ENCODE measurements around the gene ALPK3.

ALPK3 gene

DNA sequence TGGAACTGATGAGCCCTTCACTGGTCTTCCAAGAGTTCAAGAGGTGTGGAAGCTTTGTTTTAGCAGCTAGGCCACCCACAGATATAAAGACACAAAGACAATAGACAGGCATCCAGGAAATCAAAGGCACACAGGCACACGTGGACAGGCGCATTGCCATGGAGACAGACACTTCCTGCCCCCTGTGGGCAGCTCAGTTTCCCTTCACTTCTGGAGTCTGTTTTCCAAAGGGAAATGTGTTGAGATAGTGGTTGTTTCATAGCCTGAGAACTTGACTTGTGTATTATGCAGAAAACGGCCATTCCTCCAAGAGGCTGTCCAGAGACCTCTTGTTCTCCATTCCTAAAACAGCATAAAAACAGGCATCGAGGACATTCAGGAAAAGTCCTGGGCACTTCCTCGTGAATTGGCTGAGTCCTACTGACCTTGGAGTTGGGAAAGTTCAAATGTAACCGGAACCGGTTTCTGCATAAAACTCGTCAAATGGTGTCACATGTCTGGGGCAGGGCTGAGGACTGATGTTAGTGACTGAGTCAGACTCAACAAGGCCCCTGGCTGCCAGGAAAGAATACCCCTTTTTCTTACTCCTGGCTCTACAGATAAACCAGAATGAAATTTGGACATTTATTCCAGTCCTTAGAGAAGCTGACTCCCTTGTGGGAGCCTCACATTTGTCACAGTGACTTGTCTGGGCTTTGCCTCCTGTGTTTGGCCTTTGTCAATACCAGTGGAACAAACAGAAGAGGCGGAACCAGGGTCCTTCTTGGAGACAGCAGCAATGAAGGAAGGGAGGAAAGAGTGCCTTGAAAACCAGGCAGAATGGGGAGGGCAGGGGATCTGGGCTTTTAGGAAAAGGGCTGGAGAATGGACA, 1.3 kb downstream of the ALPK3 start:
- Histone ChIP-seq H3K79me2 (no peaks in the 10 kb centered on the region), H3K27ac (peak overlapping the region; percentile 86), H2AFZ (peak overlapping the region; percentile 60), H3K27me3 (ENCODE audit: control insufficient read depth, insufficient read depth, low read length) (no peaks in the 10 kb centered on the region), H3K9me3 (ENCODE audit: control insufficient read depth, low read length) (no peaks in the 10 kb centered on the region), H3K9ac (no peak overlapping the region), H3K4me3 (ENCODE audit: low read depth, low read length) (peak overlapping the region; percentile 11), H3K4me1 (peaks cover 11% of the 10 kb centered on the region), H3K4me2 (ENCODE audit: low read length) (peak overlapping the region; percentile 57), H3K36me3 (ENCODE audit: control insufficient read depth, insufficient read depth, low read length) (no peaks in the 10 kb centered on the region)
- TF ChIP-seq, protein P1, sequence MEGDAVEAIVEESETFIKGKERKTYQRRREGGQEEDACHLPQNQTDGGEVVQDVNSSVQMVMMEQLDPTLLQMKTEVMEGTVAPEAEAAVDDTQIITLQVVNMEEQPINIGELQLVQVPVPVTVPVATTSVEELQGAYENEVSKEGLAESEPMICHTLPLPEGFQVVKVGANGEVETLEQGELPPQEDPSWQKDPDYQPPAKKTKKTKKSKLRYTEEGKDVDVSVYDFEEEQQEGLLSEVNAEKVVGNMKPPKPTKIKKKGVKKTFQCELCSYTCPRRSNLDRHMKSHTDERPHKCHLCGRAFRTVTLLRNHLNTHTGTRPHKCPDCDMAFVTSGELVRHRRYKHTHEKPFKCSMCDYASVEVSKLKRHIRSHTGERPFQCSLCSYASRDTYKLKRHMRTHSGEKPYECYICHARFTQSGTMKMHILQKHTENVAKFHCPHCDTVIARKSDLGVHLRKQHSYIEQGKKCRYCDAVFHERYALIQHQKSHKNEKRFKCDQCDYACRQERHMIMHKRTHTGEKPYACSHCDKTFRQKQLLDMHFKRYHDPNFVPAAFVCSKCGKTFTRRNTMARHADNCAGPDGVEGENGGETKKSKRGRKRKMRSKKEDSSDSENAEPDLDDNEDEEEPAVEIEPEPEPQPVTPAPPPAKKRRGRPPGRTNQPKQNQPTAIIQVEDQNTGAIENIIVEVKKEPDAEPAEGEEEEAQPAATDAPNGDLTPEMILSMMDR (IDR thresholded peaks at IDR 0.05) = no peak

DNA sequence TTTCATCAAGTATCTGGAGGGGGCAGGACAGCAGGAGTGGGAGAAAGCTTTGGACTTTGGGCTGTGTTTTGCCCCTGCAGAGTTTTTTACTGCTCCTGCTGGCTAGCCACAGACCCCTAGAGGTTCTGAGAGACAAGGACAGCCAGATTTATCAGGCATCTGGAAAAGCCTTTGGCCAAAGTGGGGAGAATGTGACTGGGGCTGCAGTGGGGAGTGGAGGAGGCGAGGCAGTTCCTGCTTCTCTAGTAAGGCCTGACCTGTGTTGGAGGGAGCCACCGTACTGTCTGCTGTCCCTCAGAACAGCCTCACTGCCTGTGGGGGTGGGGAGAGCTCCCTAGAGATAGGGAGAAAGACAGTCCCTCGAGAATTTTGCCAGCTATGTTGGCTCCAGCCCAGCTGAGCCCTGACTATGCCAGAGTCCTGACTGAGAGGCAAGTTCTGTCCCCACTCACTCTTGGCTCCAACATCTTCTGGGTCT, 2.2 kb downstream of the ALPK3 start:
- peak overlapping the region; percentile 86 for H3K27ac ChIP-seq
- no peak overlapping the region for H3K9ac ChIP-seq

DNA sequence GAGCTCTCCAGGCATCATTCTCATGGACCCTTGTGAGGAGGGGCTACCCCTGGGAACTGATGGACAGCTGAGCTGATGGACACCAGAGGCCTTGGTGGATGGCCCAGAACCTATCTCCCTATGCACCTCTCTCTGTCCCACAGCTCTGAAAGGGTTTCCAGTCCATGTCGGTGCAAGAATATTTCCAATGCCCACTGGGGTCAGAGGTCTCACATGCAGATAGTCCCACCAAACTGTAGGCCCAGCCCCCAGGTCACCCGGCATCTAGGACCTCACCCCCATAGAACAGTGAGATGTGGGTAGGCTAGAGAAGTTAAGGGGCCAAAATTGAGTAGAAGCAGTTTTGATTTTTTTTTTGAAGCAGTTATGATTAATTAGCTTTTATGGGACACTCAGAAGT, 2.6 kb downstream of the ALPK3 start:
- H3K79me2 ChIP-seq = no peaks in the 10 kb centered on the region
- no peaks in the 10 kb centered on the region for H3K36me3 ChIP-seq (ENCODE audit: control insufficient read depth, insufficient read depth, low read length)
- H3K4me3 ChIP-seq (ENCODE audit: low read depth, low read length) = no peak overlapping the region
- H3K4me2 ChIP-seq (ENCODE audit: low read length) = no peak overlapping the region
- no peak overlapping the region for H2AFZ ChIP-seq
- H3K4me1 ChIP-seq = peaks cover 11% of the 10 kb centered on the region
- no peak overlapping the region for H3K27ac ChIP-seq
- no peak overlapping the region for H3K9ac ChIP-seq
- H3K9me3 ChIP-seq (ENCODE audit: control insufficient read depth, low read length) = no peaks in the 10 kb centered on the region
- H3K27me3 ChIP-seq (ENCODE audit: control insufficient read depth, insufficient read depth, low read length) = no peaks in the 10 kb centered on the region
- TF ChIP-seq, protein P1 (IDR thresholded peaks at IDR 0.05) = no peak

More for the DNA sequence above, 2.2 kb downstream of the ALPK3 start:
- Histone ChIP-seq H3K4me2 (ENCODE audit: low read length) (no peak overlapping the region), H3K27me3 (ENCODE audit: control insufficient read depth, insufficient read depth, low read length) (no peaks in the 10 kb centered on the region), H3K9me3 (ENCODE audit: control insufficient read depth, low read length) (no peaks in the 10 kb centered on the region), H2AFZ (no peak overlapping the region), H3K4me3 (ENCODE audit: low read depth, low read length) (no peak overlapping the region), H3K36me3 (ENCODE audit: control insufficient read depth, insufficient read depth, low read length) (no peaks in the 10 kb centered on the region), H3K79me2 (no peaks in the 10 kb centered on the region), H3K4me1 (peaks cover 11% of the 10 kb centered on the region)
- TF ChIP-seq, protein P1 (IDR thresholded peaks at IDR 0.05) = no peak

DNA sequence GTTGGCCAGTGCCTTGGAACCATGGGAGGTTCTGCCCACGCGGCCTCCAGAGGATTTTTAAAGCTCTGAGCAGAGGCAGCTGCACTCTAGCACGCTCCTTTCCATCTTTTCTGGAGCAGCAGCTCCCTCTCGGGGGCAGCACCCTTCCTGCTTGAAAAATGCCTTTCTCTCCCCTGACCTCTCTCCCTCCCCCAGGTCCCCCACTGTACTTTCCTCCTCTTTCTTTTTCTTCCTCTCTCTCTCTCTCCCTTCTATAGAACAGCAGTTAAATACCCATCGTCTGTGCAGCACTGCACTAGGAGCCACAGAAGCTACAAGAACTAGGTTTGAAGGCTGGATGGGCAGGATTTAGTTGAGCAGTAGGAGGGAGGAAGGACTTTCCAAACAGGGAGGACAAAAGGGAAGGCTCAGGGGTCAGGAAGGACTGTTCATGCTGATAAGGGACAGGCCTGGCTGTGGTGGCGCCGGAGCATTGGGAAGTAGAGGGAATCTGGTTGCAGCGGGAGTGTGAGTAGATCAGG, 4.4 kb downstream of the ALPK3 start:
- Histone ChIP-seq H3K4me1 (peaks cover 11% of the 10 kb centered on the region), H3K4me2 (ENCODE audit: low read length) (no peak overlapping the region), H3K9me3 (ENCODE audit: control insufficient read depth, low read length) (no peaks in the 10 kb centered on the region), H2AFZ (no peak overlapping the region), H3K9ac (no peak overlapping the region), H3K27me3 (ENCODE audit: control insufficient read depth, insufficient read depth, low read length) (no peaks in the 10 kb centered on the region), H3K27ac (no peak overlapping the region), H3K4me3 (ENCODE audit: low read depth, low read length) (no peak overlapping the region), H3K79me2 (peaks cover 2% of the 10 kb centered on the region), H3K36me3 (ENCODE audit: control insufficient read depth, insufficient read depth, low read length) (no peaks in the 10 kb centered on the region)
- TF ChIP-seq, protein P1 (IDR thresholded peaks at IDR 0.05) = no peak
